Measurements from ENCODE around the gene SIAE. TPM values are rescaled to one million over a fixed set of nuclear protein-coding genes. Genes with fewer than 3 reads are reported as not detected.

SIAE gene
- total RNA-seq, 1 donor from 2014 or later = 5.3 TPM

GRCh38 chr11:124700028-124700427 lies 26.5 kb upstream of the SIAE start:
- Mint-ChIP-seq H3K9me3 (peaks cover 3% of the 10 kb centered on the region), H3K27ac (ENCODE audit: unreplicated experiment) (no peak overlapping the region), H3K4me1 (no peaks in the 10 kb centered on the region), H3K4me3 (no peak overlapping the region), H3K27me3 (ENCODE audit: low read depth) (peaks cover 4% of the 10 kb centered on the region), H3K36me3 (ENCODE audit: low read depth) (peaks cover 2% of the 10 kb centered on the region)
- TF ChIP-seq CTCF (conservative IDR thresholded peaks at IDR 0.05) = no peak
- no peak for DNase-seq (ENCODE audit: low read depth, low spot score)

GRCh38 chr11:124699547-124699946 lies 26.0 kb upstream of the SIAE start:
- H3K4me3 Mint-ChIP-seq = no peak overlapping the region
- peaks cover 3% of the 10 kb centered on the region for H3K9me3 Mint-ChIP-seq
- no peak for DNase-seq (ENCODE audit: low read depth, low spot score)
- no peak for TF ChIP-seq CTCF (conservative IDR thresholded peaks at IDR 0.05)
- H3K27me3 Mint-ChIP-seq (ENCODE audit: low read depth) = peaks cover 4% of the 10 kb centered on the region
- peaks cover 2% of the 10 kb centered on the region for H3K36me3 Mint-ChIP-seq (ENCODE audit: low read depth)
- H3K27ac Mint-ChIP-seq (ENCODE audit: unreplicated experiment) = no peak overlapping the region
- H3K4me1 Mint-ChIP-seq = no peaks in the 10 kb centered on the region

GRCh38 chr11:124693142-124693541 lies 19.6 kb upstream of the SIAE start:
- no peak for TF ChIP-seq CTCF (conservative IDR thresholded peaks at IDR 0.05)
- Mint-ChIP-seq H3K4me1 (no peaks in the 10 kb centered on the region), H3K36me3 (ENCODE audit: low read depth) (peaks cover 10% of the 10 kb centered on the region), H3K9me3 (peaks cover 6% of the 10 kb centered on the region), H3K4me3 (no peak overlapping the region), H3K27me3 (ENCODE audit: low read depth) (no peaks in the 10 kb centered on the region), H3K27ac (ENCODE audit: unreplicated experiment) (no peak overlapping the region)
- no peak for DNase-seq (ENCODE audit: low read depth, low spot score)

- Mint-ChIP-seq H3K4me1 (no peaks in the 10 kb centered on the region), H3K4me3 (no peak overlapping the region), H3K36me3 (ENCODE audit: low read depth) (peaks cover 48% of the 10 kb centered on the region), H3K27ac (ENCODE audit: unreplicated experiment) (no peak overlapping the region), H3K27me3 (ENCODE audit: low read depth) (no peaks in the 10 kb centered on the region), H3K9me3 (peaks cover 22% of the 10 kb centered on the region)
- DNase-seq (ENCODE audit: low read depth, low spot score) = no peak
- TF ChIP-seq CTCF (conservative IDR thresholded peaks at IDR 0.05) = no peak
Observed at GRCh38 chr11:124682443-124682842, 8.9 kb upstream of the SIAE start.

GRCh38 chr11:124681421-124681820 lies 7.9 kb upstream of the SIAE start:
- Mint-ChIP-seq H3K36me3 (ENCODE audit: low read depth) (peaks cover 37% of the 10 kb centered on the region), H3K4me3 (no peak overlapping the region), H3K9me3 (peaks cover 15% of the 10 kb centered on the region), H3K4me1 (no peaks in the 10 kb centered on the region), H3K27ac (ENCODE audit: unreplicated experiment) (no peak overlapping the region), H3K27me3 (ENCODE audit: low read depth) (no peaks in the 10 kb centered on the region)
- no peak for TF ChIP-seq CTCF (conservative IDR thresholded peaks at IDR 0.05)
- no peak for DNase-seq (ENCODE audit: low read depth, low spot score)

GRCh38 chr11:124678416-124678815 lies 4.9 kb upstream of the SIAE start:
- Mint-ChIP-seq H3K4me3 (no peak overlapping the region), H3K27ac (ENCODE audit: unreplicated experiment) (no peak overlapping the region)

More at GRCh38 chr11:124678416-124678815, 4.9 kb upstream of the SIAE start:
- Mint-ChIP-seq H3K9me3 (peaks cover 9% of the 10 kb centered on the region), H3K4me1 (peaks cover 13% of the 10 kb centered on the region), H3K36me3 (ENCODE audit: low read depth) (peaks cover 17% of the 10 kb centered on the region), H3K27me3 (ENCODE audit: low read depth) (no peaks in the 10 kb centered on the region)
- TF ChIP-seq CTCF (conservative IDR thresholded peaks at IDR 0.05) = no peak
- no peak for DNase-seq (ENCODE audit: low read depth, low spot score)
